Spleen (tissue), 7 donors: ENCODE measurements around the gene NFKBIL1.

Source experiments
- POLR2A ChIP-seq, 3 donors: fragments of 450-650 bp; IDR thresholded peaks; one replicate each; pipeline ENCODE4 v1.5.1; 2017; ENCODE audit warnings: antibody characterized with exemption in 3 of 3, mild to moderate bottlenecking in 1 of 3
- TF ChIP-seq, protein P1 (sequence below), 11 experiments: fragments of 200-600 bp in 7 of 11; fragments of 450-650 bp in 4 of 11; sonication (generic) in 4 of 11; IDR thresholded peaks in 8 of 11; conservative IDR thresholded peaks in 3 of 11; 1 replicate in 7 of 11; 2 replicates in 4 of 11; pipeline versions ENCODE4 v1.4.0 to v1.8.0; 2016 to 2021; ENCODE audit warnings: antibody characterized with exemption in 11 of 11, inconsistent platforms in 4 of 11, mild to moderate bottlenecking in 1 of 11
- donor health status: DM: no; HTN: no; CAD: no; lungs with moderate emphysema.
- donor health status: DM: no; HTN: no; CAD: no.
- donor health status: DM: no; HTN: no; CAD: no.

- no peak for TF ChIP-seq POLR2A (IDR thresholded peaks at IDR 0.05)
- TF ChIP-seq, protein P1, sequence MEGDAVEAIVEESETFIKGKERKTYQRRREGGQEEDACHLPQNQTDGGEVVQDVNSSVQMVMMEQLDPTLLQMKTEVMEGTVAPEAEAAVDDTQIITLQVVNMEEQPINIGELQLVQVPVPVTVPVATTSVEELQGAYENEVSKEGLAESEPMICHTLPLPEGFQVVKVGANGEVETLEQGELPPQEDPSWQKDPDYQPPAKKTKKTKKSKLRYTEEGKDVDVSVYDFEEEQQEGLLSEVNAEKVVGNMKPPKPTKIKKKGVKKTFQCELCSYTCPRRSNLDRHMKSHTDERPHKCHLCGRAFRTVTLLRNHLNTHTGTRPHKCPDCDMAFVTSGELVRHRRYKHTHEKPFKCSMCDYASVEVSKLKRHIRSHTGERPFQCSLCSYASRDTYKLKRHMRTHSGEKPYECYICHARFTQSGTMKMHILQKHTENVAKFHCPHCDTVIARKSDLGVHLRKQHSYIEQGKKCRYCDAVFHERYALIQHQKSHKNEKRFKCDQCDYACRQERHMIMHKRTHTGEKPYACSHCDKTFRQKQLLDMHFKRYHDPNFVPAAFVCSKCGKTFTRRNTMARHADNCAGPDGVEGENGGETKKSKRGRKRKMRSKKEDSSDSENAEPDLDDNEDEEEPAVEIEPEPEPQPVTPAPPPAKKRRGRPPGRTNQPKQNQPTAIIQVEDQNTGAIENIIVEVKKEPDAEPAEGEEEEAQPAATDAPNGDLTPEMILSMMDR (IDR thresholded peaks at IDR 0.05 in 8 of 11, conservative IDR thresholded peaks at IDR 0.05 in 3 of 11): no peak
Measured at GRCh38 chr6:31543639-31544038, 3.8 kb upstream of the NFKBIL1 start.
